K562 (cell line): ENCODE results near the gene COL23A1. TPM values are rescaled to one million over a fixed set of nuclear protein-coding genes. Genes with fewer than 3 reads are reported as not detected.

Source experiments
- ATAC-seq: fragments of 200-7000 bp; cut with Tn5 transposase; 3 replicates; pipeline ENCODE4 v1.9.1; 2020; ENCODE audit warnings: moderate library complexity
- BruUV-seq: library from RNA; stranded (reverse); fragments of 400-500 nt; replicated peaks from 2 replicates; lab custom pipeline; 2021; lab: Mats Ljungman, UMichigan
- CTCF ChIA-PET: fragments of 300-600 bp; formaldehyde crosslinking; extraction: SDS; loops from one replicate; lab custom pipeline; 2021; ENCODE audit warnings: low intra/inter-chr PET ratio; lab: Yijun Ruan, JAX
- POLR2A ChIA-PET: fragments of 300-600, 350-650 bp; sonication (Branson Sonifier 250); formaldehyde crosslinking; extraction: SDS; loops from one replicate; lab custom pipeline; 2021; ENCODE audit warnings: antibody characterized with exemption, inconsistent platforms; lab: Yijun Ruan, JAX
- DNase-seq, 4 experiments: peaks; one replicate each; pipeline versions ENCODE4 v3.0.0 to v3.0.0-alpha.2; 2011 to 2018; ENCODE audit warnings: low spot score in 3 of 4, mixed read lengths in 3 of 4; ENCODE audit errors: extremely low read depth in 1 of 4
- FAIRE-seq: peaks from 2 replicates; lab custom pipeline; 2011; peaks lifted over from hg19 to GRCh38; lab: Jason Lieb, UNC
- H2AFZ ChIP-seq: 2 replicates; pipeline ENCODE4 v1.6.0; 2011; ENCODE audit warnings: low read depth, low read length, control low read depth, inconsistent platforms
- H3K27ac ChIP-seq: fragments of 200-600 bp; 3 replicates; pipeline ENCODE4 v1.8.0; 2011; ENCODE audit warnings: low read depth, mild to moderate bottlenecking, control low read depth, inconsistent platforms, low read length, moderate library complexity, mixed read lengths; ENCODE audit errors: extremely low read depth
- H3K27me3 ChIP-seq, 2 experiments: fragments of 300-600 bp in 1 of 2; 2 replicates in 1 of 2; 3 replicates in 1 of 2; pipeline versions ENCODE4 v1.6.0 to v1.8.0; 2011; ENCODE audit warnings: inconsistent platforms in 2 of 2, low read length in 2 of 2, mild to moderate bottlenecking in 1 of 2, mixed read lengths in 1 of 2, moderate library complexity in 1 of 2; ENCODE audit not compliant: control insufficient read depth in 2 of 2, insufficient read depth in 2 of 2
- H3K36me3 ChIP-seq: fragments of 300-600 bp; 3 replicates; pipeline ENCODE4 v1.8.0; 2011; ENCODE audit warnings: mild to moderate bottlenecking, low read length, inconsistent platforms; ENCODE audit not compliant: control insufficient read depth, insufficient read depth
- H3K4me1 ChIP-seq, 2 experiments: fragments of 200-600 bp in 1 of 2; replicated peaks in 1 of 2; 2 replicates in 1 of 2; 3 replicates in 1 of 2; pipeline versions ENCODE4 v1.5.1 to v1.8.0; 2011; ENCODE audit warnings: inconsistent platforms in 2 of 2, low read length in 2 of 2, mild to moderate bottlenecking in 1 of 2, mixed read lengths in 1 of 2, moderate library complexity in 1 of 2; ENCODE audit not compliant: control insufficient read depth in 2 of 2, insufficient read depth in 2 of 2
- H3K4me2 ChIP-seq: 2 replicates; pipeline ENCODE4 v1.6.1; 2011; ENCODE audit warnings: low read length, control low read depth, inconsistent platforms, mixed read lengths; ENCODE audit not compliant: insufficient read depth
- H3K4me3 ChIP-seq: fragments of 200-600 bp; sonication (generic), shearing (Covaris generic); 2 replicates; pipeline ENCODE4 v1.5.1; 2016; ENCODE audit warnings: control low read depth, inconsistent platforms
- H3K79me2 ChIP-seq: fragments of 200-600 bp; 3 replicates; pipeline ENCODE4 v1.8.0; 2011; ENCODE audit warnings: low read length, inconsistent platforms; ENCODE audit not compliant: control insufficient read depth, insufficient read depth
- H3K9ac ChIP-seq, 2 experiments: 2 replicates each; pipeline versions ENCODE4 v1.6.0 to v1.6.1; 2011; ENCODE audit warnings: low read depth in 2 of 2, low read length in 2 of 2, control low read depth in 1 of 2, inconsistent platforms in 1 of 2, mild to moderate bottlenecking in 1 of 2, mixed read lengths in 1 of 2; ENCODE audit not compliant: insufficient read depth in 1 of 2
- H3K9me1 ChIP-seq: one replicate; pipeline ENCODE4 v1.6.0; 2011; ENCODE audit warnings: inconsistent platforms, mild to moderate bottlenecking, low read length, moderate library complexity; ENCODE audit not compliant: control insufficient read depth, insufficient read depth
- H3K9me3 ChIP-seq: replicated peaks from 2 replicates; pipeline ENCODE4 v1.5.1; 2011; ENCODE audit warnings: low read depth, low read length, inconsistent platforms; ENCODE audit not compliant: control insufficient read depth, insufficient read depth
- H4K20me1 ChIP-seq: replicated peaks from 2 replicates; pipeline ENCODE4 v1.6.1; 2011; ENCODE audit warnings: low read length, inconsistent platforms, mixed read lengths; ENCODE audit not compliant: control insufficient read depth, insufficient read depth
- CBX8 ChIP-seq: fragments of 200-600 bp; sonication (generic); IDR thresholded peaks from 2 replicates; pipeline ENCODE4 v1.6.1; 2012; ENCODE audit warnings: borderline replicate concordance, mixed run types, low read depth, mild to moderate bottlenecking, moderate library complexity, mixed read lengths, low read length, control low read depth, inconsistent platforms; ENCODE audit not compliant: poor library complexity, severe bottlenecking; ENCODE audit errors: extremely low read depth
- ERF ChIP-seq: fragments of 450-650 bp; formaldehyde crosslinking; IDR thresholded peaks from 2 replicates; pipeline ENCODE4 v1.4.0; 2020; ENCODE audit warnings: mild to moderate bottlenecking, mixed read lengths
- L3MBTL2 ChIP-seq: fragments of 450-650 bp; IDR thresholded peaks from 2 replicates; pipeline ENCODE4 v1.6.1; 2016; ENCODE audit warnings: mild to moderate bottlenecking, moderate library complexity
- POLR2A ChIP-seq: fragments of 450-650 bp; conservative IDR thresholded peaks from 2 replicates; pipeline ENCODE4 v1.6.1; 2016
- PRPF4 ChIP-seq: fragments of 200-400 bp; formaldehyde crosslinking; IDR thresholded peaks from one replicate; pipeline ENCODE4 v1.6.1; 2017; ENCODE audit warnings: low read length, low read depth, mild to moderate bottlenecking; ENCODE audit not compliant: insufficient read depth, poor library complexity, severe bottlenecking
- ZC3H4 ChIP-seq: sonication (generic); formaldehyde crosslinking; IDR thresholded peaks from 2 replicates; pipeline ENCODE4 v1.9.0; 2021; ENCODE audit warnings: missing genetic modification reagents, borderline replicate concordance
- ZNF77 ChIP-seq: fragments of 250-450 bp; sonication (Bioruptor Pico); IDR thresholded peaks from 2 replicates; pipeline ENCODE4 v1.5.0; 2020
- ZNF830 ChIP-seq: fragments of 250-450 bp; sonication (Bioruptor Pico); IDR thresholded peaks from 2 replicates; pipeline ENCODE4 v1.5.0; 2021; ENCODE audit warnings: mild to moderate bottlenecking
- ZSCAN29 ChIP-seq: fragments of 450-650 bp; IDR thresholded peaks from 2 replicates; pipeline ENCODE4 v1.6.1; 2017
- WGBS: fragments of 100-300 bp; shearing (Covaris generic); methylation state at CpG from one replicate; pipeline ENCODE4 v1.1.6; 2016; ENCODE audit warnings: low coverage, mixed read lengths; ENCODE audit not compliant: insufficient coverage; ENCODE audit errors: missing lambda C conversion rate; 5-methylcytosine and 5-hydroxymethylcytosine counted together
- in situ Hi-C: fragments of 300-500 bp; cut with MboI; formaldehyde crosslinking; loops from 4 replicates; pipeline ENCODE4 v1.15.0; 2018; ENCODE audit warnings: inconsistent platforms, mixed read lengths
- intact Hi-C: fragments of 100-400 bp; cut with micrococcal nuclease; formaldehyde crosslinking; loops from 2 replicates; pipeline ENCODE4 v1.14.2; 2022
- polyA plus RNA-seq, 8 experiments: library from polyadenylated mRNA; depleted of rRNA in 4 of 8; stranded (reverse) in 5 of 8; unstranded in 3 of 8; fragments of >200 nt; fragmentation: Nextera tagmentation in 2 of 8; fragmentation: Illumina TruSeq in 1 of 8; extraction: Ambion mirVana in 2 of 8; extraction: Trizol in 1 of 8; gene quantifications; 2 replicates each; pipeline versions ENCODE4 v1.2.1 to v1.2.3, GENCODE V29; 2011 to 2014; ENCODE audit warnings: inconsistent platforms in 1 of 8, missing spikeins in 1 of 8
- total RNA-seq, 7 experiments: library from RNA; depleted of rRNA in 6 of 7; stranded (reverse); fragments of >200 nt in 6 of 7; fragmentation: Illumina TruSeq in 2 of 7; extraction: Trizol in 2 of 7; gene quantifications; 2 replicates each; pipeline versions ENCODE4 v1.2.1 to v1.2.3, GENCODE V29; 2011 to 2021; ENCODE audit warnings: low replicate concordance in 1 of 7
- TF ChIP-seq, protein P1 (sequence below): conservative IDR thresholded peaks from 2 replicates; pipeline ENCODE4 v1.6.1; 2011; ENCODE audit warnings: low read depth, mild to moderate bottlenecking, low read length; ENCODE audit not compliant: control insufficient read depth
- TF ChIP-seq, protein P2 (sequence below): sonication (generic); formaldehyde crosslinking; IDR thresholded peaks from 2 replicates; pipeline ENCODE4 v1.9.0; 2022; ENCODE audit warnings: mild to moderate bottlenecking, missing genetic modification reagents
- TF ChIP-seq, protein P3 (sequence below): sonication (generic); formaldehyde crosslinking; IDR thresholded peaks from 2 replicates; pipeline ENCODE4 v1.8.0; 2023; ENCODE audit warnings: missing genetic modification reagents, mild to moderate bottlenecking, borderline replicate concordance

COL23A1 gene
- total and polyA plus RNA-seq, 9 of the 15 experiments (the other 6 are each of a cell fraction or from before 2014, with no cell fraction given), result 0.09 TPM; not detected in 8

DNA sequence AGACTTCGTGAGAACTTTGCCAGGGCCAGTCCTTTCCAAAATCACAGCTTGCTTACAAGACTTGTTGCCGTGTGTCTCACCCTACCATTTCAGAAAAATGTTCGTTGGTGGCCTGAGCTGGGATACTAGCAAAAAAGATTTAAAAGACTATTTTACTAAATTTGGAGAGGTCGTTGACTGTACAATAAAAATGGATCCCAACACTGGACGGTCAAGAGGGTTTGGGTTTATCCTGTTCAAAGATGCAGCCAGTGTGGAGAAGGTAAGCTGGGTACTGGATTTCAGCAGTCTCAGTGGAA lies 384.5 kb downstream of the COL23A1 start (continued):
- TF ChIP-seq ERF (CRISPR knock-in tag) (no peak), L3MBTL2 (no peak), ZNF830 (CRISPR knock-in tag) (no peak), CBX8 (no peak), ZNF77 (CRISPR knock-in tag) (no peak), POLR2A (0 out of 2 replicates have a peak, but pooled peaks have one; percentile 0)
- TF ChIP-seq, protein P1, sequence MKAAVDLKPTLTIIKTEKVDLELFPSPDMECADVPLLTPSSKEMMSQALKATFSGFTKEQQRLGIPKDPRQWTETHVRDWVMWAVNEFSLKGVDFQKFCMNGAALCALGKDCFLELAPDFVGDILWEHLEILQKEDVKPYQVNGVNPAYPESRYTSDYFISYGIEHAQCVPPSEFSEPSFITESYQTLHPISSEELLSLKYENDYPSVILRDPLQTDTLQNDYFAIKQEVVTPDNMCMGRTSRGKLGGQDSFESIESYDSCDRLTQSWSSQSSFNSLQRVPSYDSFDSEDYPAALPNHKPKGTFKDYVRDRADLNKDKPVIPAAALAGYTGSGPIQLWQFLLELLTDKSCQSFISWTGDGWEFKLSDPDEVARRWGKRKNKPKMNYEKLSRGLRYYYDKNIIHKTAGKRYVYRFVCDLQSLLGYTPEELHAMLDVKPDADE, result no peak

DNA sequence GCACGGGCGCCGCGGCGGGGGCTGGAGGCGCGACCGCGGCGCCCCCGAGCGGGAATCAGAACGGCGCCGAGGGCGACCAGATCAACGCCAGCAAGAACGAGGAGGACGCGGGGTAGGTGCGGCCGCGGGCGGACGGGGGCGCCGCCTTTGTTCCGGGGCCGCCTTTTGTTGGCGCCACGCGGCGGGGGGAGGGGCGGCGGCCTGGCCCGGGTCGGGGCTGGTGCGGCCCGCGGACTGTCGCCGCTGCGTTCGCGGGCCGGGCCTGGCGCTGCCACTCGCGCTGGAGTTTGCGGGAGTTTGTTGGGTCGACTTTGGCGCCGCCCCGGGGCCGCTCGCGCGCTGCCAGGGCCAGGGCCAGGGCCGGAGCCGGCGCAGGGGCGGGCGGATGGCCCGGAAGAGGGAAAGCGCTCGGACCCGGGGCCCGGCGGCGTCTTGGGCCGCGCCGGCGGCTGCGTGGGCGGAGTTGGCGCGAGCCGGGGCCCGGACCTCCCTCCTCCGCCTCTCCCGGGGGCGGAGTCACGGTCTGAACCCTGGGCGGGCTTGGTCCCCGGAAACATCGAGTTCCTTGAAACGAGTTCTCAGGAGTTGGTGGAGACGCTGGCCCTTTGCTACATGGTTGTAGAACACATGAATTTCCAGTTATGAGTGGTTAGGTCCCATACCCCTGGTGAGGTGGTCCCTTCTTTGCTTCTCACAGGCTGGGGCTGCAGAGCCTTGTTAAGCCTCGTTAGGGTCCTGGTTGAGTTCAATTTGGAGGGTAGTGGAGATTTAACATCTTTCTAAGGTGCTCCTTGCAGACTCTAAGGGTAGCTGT lies 385.1 kb downstream of the COL23A1 start:
- in situ Hi-C loops, result no loop called here
- ChIA-PET POLR2A (interaction anchor here (0.6 to 12.7 kb wide), 32 partner anchors 7 to 1418 kb away, joined by 3 to 162 read pairs (median 5); partner anchors contain the start of genes COL23A1, NHP2 and PHYKPL), CTCF (no interaction called here)
- Histone ChIP-seq H3K9ac (peak overlapping the region; percentile 93 to 99), H3K9me1 (peaks cover 10% of the 10 kb centered on the region), H3K4me3 (peak overlapping the region; percentile 80), H4K20me1 (peaks cover 51% of the 10 kb centered on the region), H3K27ac (peak overlapping the region; percentile 94), H3K79me2 (peaks cover 69% of the 10 kb centered on the region), H3K27me3 (no peaks in the 10 kb centered on the region), H3K4me2 (peak overlapping the region; percentile 96), H3K4me1 (peaks cover 23 to 25% of the 10 kb centered on the region in 2 experiments; a peak in 4 of 5 replicates), H3K9me3 (no peaks in the 10 kb centered on the region), H3K36me3 (peaks cover 49% of the 10 kb centered on the region), H2AFZ (no peak overlapping the region)
- ATAC-seq (peak; percentile 72), DNase-seq (peak; percentile 88 to 93 (median 90)), FAIRE-seq (peak; percentile 40)
- BruUV-seq, result no TSS peak
- 1% methylated on average over 52 of the region's 90 CpGs for WGBS
- intact Hi-C loops, result no loop called here
- peak; percentile 85 for TF ChIP-seq PRPF4
- peak; percentile 72; the same call in 1 of the 2 replicates for TF ChIP-seq ZC3H4 (CRISPR knock-in tag)
- TF ChIP-seq, protein P2, sequence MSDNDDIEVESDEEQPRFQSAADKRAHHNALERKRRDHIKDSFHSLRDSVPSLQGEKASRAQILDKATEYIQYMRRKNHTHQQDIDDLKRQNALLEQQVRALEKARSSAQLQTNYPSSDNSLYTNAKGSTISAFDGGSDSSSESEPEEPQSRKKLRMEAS, result no peak
- peak; percentile 83 for TF ChIP-seq ZSCAN29
- TF ChIP-seq, protein P3, sequence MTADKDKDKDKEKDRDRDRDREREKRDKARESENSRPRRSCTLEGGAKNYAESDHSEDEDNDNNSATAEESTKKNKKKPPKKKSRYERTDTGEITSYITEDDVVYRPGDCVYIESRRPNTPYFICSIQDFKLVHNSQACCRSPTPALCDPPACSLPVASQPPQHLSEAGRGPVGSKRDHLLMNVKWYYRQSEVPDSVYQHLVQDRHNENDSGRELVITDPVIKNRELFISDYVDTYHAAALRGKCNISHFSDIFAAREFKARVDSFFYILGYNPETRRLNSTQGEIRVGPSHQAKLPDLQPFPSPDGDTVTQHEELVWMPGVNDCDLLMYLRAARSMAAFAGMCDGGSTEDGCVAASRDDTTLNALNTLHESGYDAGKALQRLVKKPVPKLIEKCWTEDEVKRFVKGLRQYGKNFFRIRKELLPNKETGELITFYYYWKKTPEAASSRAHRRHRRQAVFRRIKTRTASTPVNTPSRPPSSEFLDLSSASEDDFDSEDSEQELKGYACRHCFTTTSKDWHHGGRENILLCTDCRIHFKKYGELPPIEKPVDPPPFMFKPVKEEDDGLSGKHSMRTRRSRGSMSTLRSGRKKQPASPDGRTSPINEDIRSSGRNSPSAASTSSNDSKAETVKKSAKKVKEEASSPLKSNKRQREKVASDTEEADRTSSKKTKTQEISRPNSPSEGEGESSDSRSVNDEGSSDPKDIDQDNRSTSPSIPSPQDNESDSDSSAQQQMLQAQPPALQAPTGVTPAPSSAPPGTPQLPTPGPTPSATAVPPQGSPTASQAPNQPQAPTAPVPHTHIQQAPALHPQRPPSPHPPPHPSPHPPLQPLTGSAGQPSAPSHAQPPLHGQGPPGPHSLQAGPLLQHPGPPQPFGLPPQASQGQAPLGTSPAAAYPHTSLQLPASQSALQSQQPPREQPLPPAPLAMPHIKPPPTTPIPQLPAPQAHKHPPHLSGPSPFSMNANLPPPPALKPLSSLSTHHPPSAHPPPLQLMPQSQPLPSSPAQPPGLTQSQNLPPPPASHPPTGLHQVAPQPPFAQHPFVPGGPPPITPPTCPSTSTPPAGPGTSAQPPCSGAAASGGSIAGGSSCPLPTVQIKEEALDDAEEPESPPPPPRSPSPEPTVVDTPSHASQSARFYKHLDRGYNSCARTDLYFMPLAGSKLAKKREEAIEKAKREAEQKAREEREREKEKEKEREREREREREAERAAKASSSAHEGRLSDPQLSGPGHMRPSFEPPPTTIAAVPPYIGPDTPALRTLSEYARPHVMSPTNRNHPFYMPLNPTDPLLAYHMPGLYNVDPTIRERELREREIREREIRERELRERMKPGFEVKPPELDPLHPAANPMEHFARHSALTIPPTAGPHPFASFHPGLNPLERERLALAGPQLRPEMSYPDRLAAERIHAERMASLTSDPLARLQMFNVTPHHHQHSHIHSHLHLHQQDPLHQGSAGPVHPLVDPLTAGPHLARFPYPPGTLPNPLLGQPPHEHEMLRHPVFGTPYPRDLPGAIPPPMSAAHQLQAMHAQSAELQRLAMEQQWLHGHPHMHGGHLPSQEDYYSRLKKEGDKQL (CRISPR knock-in tag), result no peak
